Activated naive CD4-positive, alpha-beta T cell treated with anti-CD3 and anti-CD28 coated beads, Interleukin-2, amount 50 U/mL, for 24 hours (primary cell): ENCODE measurements around the gene NCS1.

Experiments used
- H3K27ac Mint-ChIP-seq: one replicate; pipeline ENCODE4 v1.8.0; 2021; ENCODE audit warnings: mild to moderate bottlenecking, mixed read lengths
- H3K27me3 Mint-ChIP-seq: one replicate; pipeline ENCODE4 v1.8.0; 2021; ENCODE audit warnings: mixed read lengths
- H3K36me3 Mint-ChIP-seq: one replicate; pipeline ENCODE4 v1.8.0; 2021; ENCODE audit warnings: mixed read lengths
- H3K4me1 Mint-ChIP-seq: one replicate; pipeline ENCODE4 v1.8.0; 2021; ENCODE audit warnings: mixed read lengths
- H3K4me3 Mint-ChIP-seq: one replicate; pipeline ENCODE4 v1.8.0; 2021; ENCODE audit warnings: mild to moderate bottlenecking, mixed read lengths
- H3K9me3 Mint-ChIP-seq: one replicate; pipeline ENCODE4 v1.8.0; 2021; ENCODE audit warnings: mixed read lengths

NCS1 gene

DNA sequence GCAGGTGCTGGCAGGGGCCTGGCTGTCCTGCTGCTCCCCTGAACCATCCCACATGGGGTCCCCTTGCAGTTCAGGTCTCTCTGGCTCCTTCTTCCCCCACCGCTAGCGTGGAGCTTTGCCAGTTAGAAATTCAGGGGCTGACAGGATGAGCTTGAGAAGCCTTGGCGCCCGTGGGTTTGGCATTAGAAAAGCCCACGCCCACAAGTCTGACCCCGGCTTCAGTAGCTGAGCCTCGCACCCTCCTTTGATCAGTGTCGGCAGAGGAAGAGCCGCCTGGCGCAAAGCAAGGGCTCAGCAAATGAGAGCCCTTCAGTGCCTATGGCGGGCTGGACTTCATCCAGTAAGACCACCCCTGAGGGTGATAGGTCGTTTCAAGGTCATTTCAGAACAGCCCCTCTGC is 30.1 kb upstream of the NCS1 start:
- Mint-ChIP-seq H3K27me3 (peaks cover 13% of the 10 kb centered on the region), H3K27ac (no peak overlapping the region), H3K4me1 (peaks cover 44% of the 10 kb centered on the region)

DNA sequence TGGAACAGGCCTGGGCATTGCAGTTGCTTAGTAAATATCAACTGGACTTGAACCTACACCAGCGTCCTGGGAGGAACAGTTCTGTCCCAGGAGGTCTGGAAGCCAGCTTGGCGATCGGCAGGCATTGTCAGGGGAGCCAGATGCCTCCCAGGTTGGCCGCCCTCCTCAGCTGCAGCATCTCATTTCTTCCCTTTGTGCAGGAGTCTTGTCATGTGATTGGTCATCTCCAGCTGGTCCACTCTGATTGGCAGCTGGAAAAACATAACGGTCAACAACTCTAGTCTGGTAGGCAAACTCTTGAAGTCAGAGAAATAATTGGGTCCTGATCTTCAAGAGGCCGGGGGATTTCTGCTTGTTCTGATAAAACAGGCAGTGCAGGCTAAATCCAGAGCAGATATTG is 29.6 kb upstream of the NCS1 start:
- Mint-ChIP-seq H3K4me1 (peaks cover 43% of the 10 kb centered on the region), H3K27me3 (peaks cover 13% of the 10 kb centered on the region), H3K4me3 (no peak overlapping the region), H3K9me3 (no peaks in the 10 kb centered on the region), H3K36me3 (no peaks in the 10 kb centered on the region), H3K27ac (no peak overlapping the region)

More for the DNA sequence above, 30.1 kb upstream of the NCS1 start:
- Mint-ChIP-seq H3K9me3 (no peaks in the 10 kb centered on the region), H3K36me3 (peaks cover 2% of the 10 kb centered on the region), H3K4me3 (no peak overlapping the region)

DNA sequence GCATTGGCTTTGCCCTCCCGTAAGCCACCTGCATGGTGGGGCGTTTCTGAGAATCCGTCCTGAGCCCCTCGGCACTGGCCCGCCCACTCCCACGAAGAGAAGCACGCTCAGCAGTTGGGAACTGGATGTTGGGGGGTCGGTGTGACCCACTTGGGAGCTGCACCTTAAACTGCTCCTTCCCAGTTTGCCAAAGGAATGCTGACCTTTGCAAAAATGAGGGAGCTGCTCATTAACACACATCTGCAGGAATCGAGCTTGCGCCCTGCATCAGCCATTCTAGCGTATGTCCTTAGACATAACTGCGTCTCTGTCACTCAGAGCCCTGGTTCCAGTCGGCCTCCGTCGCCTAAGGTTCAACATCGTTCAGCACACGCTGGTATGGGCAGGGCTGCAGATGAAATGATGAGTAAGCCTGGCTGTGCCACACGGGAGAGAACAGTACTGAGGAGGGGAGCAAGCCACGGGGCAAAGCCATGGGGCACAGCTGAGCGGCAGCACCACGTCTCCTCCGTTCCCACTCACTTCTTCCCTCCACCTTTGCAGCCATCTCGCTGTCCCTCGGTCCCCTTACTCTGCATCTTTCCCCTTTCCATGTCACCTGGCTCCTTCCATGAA is 28.8 kb upstream of the NCS1 start:
- H3K4me3 Mint-ChIP-seq = no peak overlapping the region
- peaks cover 35% of the 10 kb centered on the region for H3K4me1 Mint-ChIP-seq
- H3K27me3 Mint-ChIP-seq = peaks cover 13% of the 10 kb centered on the region
- no peaks in the 10 kb centered on the region for H3K36me3 Mint-ChIP-seq
- H3K27ac Mint-ChIP-seq = no peak overlapping the region
- H3K9me3 Mint-ChIP-seq = no peaks in the 10 kb centered on the region

- Mint-ChIP-seq H3K27ac (no peak overlapping the region), H3K9me3 (no peaks in the 10 kb centered on the region), H3K36me3 (no peaks in the 10 kb centered on the region), H3K4me3 (no peak overlapping the region), H3K4me1 (peaks cover 29% of the 10 kb centered on the region), H3K27me3 (peaks cover 13% of the 10 kb centered on the region)
Measured at GRCh38 chr9:130143958-130144366, 28.2 kb upstream of the NCS1 start.

DNA sequence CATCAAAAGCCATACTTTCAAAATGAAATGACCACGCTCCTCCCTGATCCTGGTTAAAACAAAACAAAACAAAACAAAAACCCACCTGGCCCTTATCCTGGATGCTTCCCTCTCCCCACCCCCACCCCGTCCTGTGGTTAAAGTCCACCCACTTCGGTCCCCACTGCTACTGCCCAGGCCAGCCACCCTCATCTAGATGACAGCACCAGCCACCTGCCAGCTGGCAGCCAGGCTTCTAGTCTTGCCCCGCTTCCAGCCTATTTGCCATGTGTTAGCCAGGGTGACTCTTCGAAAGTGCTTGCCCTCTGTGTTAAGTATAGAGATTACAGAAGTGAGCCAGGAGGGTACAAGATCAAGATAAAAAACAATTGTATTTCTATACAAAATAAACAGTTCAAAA is 27.5 kb upstream of the NCS1 start:
- H3K27me3 Mint-ChIP-seq = peaks cover 13% of the 10 kb centered on the region
- no peak overlapping the region for H3K4me3 Mint-ChIP-seq
- no peaks in the 10 kb centered on the region for H3K36me3 Mint-ChIP-seq
- H3K27ac Mint-ChIP-seq = no peak overlapping the region
- H3K9me3 Mint-ChIP-seq = no peaks in the 10 kb centered on the region
- H3K4me1 Mint-ChIP-seq = peaks cover 23% of the 10 kb centered on the region

DNA sequence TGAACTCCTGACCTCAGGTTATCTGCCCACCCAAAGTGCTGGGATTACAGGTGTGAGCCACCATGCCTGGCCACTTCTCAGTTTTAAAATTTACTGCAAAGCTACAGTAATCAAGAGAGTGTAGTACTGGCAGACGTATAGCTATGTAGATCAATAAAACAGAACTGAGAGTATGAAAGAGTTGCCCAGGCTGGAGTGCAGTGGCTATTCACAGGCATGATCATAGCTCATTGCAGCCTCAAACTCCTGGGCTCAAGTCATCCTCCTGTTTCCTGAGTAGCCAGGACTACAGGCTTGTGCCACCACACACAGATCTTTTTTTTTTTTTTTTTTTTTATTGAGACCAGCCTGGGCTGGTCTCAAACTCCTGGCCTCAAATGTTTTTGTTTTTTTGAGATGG is 26.5 kb upstream of the NCS1 start:
- H3K27me3 Mint-ChIP-seq = peaks cover 13% of the 10 kb centered on the region

DNA sequence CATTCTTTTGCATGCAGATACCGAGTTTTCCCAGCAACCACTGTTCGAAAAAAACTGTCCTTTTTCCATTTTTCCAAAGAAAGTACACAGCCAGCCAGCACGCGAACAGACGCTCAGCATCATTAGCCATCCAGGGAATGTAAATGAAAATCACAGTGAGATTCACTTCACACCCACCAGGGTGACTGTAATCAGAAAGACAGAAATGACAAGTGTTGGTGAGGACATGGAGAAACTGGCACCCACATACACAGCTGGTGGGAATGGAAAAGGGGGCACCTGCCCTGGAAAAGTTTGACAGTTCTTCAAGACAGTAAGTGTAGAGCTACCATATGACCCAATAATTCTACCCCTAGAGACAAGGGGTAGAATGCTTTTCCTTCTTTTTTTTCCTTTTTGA is 25.0 kb upstream of the NCS1 start:
- H3K36me3 Mint-ChIP-seq = no peaks in the 10 kb centered on the region
- H3K4me3 Mint-ChIP-seq = no peak overlapping the region
- peaks cover 9% of the 10 kb centered on the region for H3K4me1 Mint-ChIP-seq
- H3K27me3 Mint-ChIP-seq = peaks cover 13% of the 10 kb centered on the region
- H3K27ac Mint-ChIP-seq = no peak overlapping the region
- no peaks in the 10 kb centered on the region for H3K9me3 Mint-ChIP-seq

More for the DNA sequence above, 26.5 kb upstream of the NCS1 start:
- H3K4me1 Mint-ChIP-seq = peaks cover 13% of the 10 kb centered on the region
- H3K9me3 Mint-ChIP-seq = no peaks in the 10 kb centered on the region
- no peak overlapping the region for H3K4me3 Mint-ChIP-seq
- no peaks in the 10 kb centered on the region for H3K36me3 Mint-ChIP-seq
- no peak overlapping the region for H3K27ac Mint-ChIP-seq

- H3K4me3 Mint-ChIP-seq = no peak overlapping the region
- peaks cover 13% of the 10 kb centered on the region for H3K27me3 Mint-ChIP-seq
- H3K9me3 Mint-ChIP-seq = no peaks in the 10 kb centered on the region
- H3K36me3 Mint-ChIP-seq = no peaks in the 10 kb centered on the region
- H3K27ac Mint-ChIP-seq = no peak overlapping the region
- H3K4me1 Mint-ChIP-seq = peaks cover 9% of the 10 kb centered on the region
Measured at GRCh38 chr9:130147910-130148309, 24.3 kb upstream of the NCS1 start.

DNA sequence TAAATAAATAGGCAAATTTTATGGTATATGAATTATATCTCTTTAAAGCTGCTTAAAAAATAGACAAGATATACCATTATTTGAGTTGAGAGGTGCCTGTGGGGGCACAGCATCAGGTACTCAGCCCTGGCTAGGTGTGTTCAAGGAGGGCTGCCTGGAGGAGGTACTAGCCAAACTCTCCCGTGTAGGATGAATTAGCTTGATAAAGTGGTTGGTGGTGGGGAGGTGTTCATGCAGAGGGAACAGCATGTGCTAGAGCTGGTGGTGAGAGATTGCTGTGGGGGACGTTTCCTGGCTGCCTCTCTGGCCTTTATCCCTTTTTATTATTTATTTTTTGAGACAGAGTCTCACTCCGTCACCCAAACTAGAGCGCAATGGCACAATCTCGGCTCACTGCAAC is 23.2 kb upstream of the NCS1 start:
- H3K27me3 Mint-ChIP-seq = peaks cover 10% of the 10 kb centered on the region
- no peaks in the 10 kb centered on the region for H3K36me3 Mint-ChIP-seq
- no peak overlapping the region for H3K27ac Mint-ChIP-seq
- no peaks in the 10 kb centered on the region for H3K9me3 Mint-ChIP-seq
- H3K4me3 Mint-ChIP-seq = no peak overlapping the region
- H3K4me1 Mint-ChIP-seq = peaks cover 1% of the 10 kb centered on the region

GRCh38 chr9:130149654-130150286 is 22.4 kb upstream of the NCS1 start:
- no peak overlapping the region for H3K4me3 Mint-ChIP-seq
- no peaks in the 10 kb centered on the region for H3K36me3 Mint-ChIP-seq
- H3K4me1 Mint-ChIP-seq = no peaks in the 10 kb centered on the region
- no peak overlapping the region for H3K27ac Mint-ChIP-seq
- peaks cover 10% of the 10 kb centered on the region for H3K27me3 Mint-ChIP-seq
- H3K9me3 Mint-ChIP-seq = no peaks in the 10 kb centered on the region

GRCh38 chr9:130150779-130151382 is 21.3 kb upstream of the NCS1 start:
- Mint-ChIP-seq H3K9me3 (no peaks in the 10 kb centered on the region), H3K36me3 (no peaks in the 10 kb centered on the region), H3K27me3 (peaks cover 6% of the 10 kb centered on the region), H3K4me1 (no peaks in the 10 kb centered on the region), H3K27ac (no peak overlapping the region), H3K4me3 (no peak overlapping the region)

- Mint-ChIP-seq H3K36me3 (no peaks in the 10 kb centered on the region), H3K4me3 (no peak overlapping the region), H3K27me3 (no peaks in the 10 kb centered on the region), H3K4me1 (no peaks in the 10 kb centered on the region), H3K9me3 (no peaks in the 10 kb centered on the region), H3K27ac (no peak overlapping the region)
Measured at GRCh38 chr9:130154816-130155215, 17.4 kb upstream of the NCS1 start.

GRCh38 chr9:130155647-130156046 is 16.6 kb upstream of the NCS1 start:
- Mint-ChIP-seq H3K27ac (no peak overlapping the region), H3K4me3 (no peak overlapping the region), H3K9me3 (no peaks in the 10 kb centered on the region), H3K4me1 (no peaks in the 10 kb centered on the region), H3K27me3 (no peaks in the 10 kb centered on the region), H3K36me3 (no peaks in the 10 kb centered on the region)

DNA sequence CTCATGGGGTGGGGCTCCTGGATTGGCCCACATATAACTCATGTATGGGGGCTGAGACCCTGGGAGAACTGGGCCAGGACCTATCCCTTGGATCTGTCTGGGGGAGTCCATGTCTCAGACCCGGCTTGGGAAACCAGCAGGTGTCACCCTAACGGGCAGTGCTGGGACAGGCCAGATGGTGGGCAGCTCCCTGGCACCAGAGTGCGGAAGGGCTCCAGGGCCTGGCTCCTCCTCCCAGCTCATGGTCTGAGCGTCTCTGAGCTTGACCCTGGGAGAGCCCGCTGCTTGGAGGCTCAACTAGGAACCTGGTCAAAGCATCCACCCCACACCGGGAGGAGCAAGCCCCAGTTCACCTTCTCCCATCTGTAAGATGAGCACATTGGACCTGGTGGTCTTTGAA is 15.5 kb upstream of the NCS1 start:
- Mint-ChIP-seq H3K27me3 (no peaks in the 10 kb centered on the region), H3K9me3 (no peaks in the 10 kb centered on the region), H3K4me1 (no peaks in the 10 kb centered on the region), H3K36me3 (no peaks in the 10 kb centered on the region), H3K27ac (no peak overlapping the region), H3K4me3 (no peak overlapping the region)

GRCh38 chr9:130157079-130157478 is 15.1 kb upstream of the NCS1 start:
- no peak overlapping the region for H3K27ac Mint-ChIP-seq

DNA sequence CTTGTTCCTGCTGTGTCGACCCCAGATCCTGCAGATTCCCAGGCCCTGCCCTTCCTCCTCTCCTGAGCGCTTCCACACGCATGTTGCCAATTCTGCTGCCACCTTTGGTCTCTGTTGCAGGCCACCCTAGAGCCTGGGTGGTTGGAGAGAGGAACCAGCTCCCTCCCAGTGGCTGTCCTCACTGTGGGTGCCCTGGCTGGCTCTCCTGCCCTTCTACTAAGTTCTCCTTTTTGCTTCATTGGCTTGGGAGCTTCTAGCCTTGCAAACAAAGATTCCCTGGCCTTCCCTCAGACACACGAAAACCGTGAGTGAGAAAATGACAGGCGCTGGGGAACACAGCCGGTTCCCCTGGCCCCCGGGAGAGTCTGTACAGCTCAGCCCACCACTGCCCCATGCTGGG is 14.2 kb upstream of the NCS1 start:
- H3K27ac Mint-ChIP-seq = no peak overlapping the region
- H3K4me3 Mint-ChIP-seq = no peak overlapping the region
- no peaks in the 10 kb centered on the region for H3K4me1 Mint-ChIP-seq
- no peaks in the 10 kb centered on the region for H3K36me3 Mint-ChIP-seq
- H3K9me3 Mint-ChIP-seq = no peaks in the 10 kb centered on the region
- no peaks in the 10 kb centered on the region for H3K27me3 Mint-ChIP-seq

More at GRCh38 chr9:130157079-130157478, 15.1 kb upstream of the NCS1 start:
- Mint-ChIP-seq H3K4me3 (no peak overlapping the region), H3K36me3 (no peaks in the 10 kb centered on the region), H3K9me3 (no peaks in the 10 kb centered on the region), H3K27me3 (no peaks in the 10 kb centered on the region), H3K4me1 (no peaks in the 10 kb centered on the region)
